Measurements from ENCODE around the gene SSR1. TPM values are rescaled to one million over a fixed set of nuclear protein-coding genes. Genes with fewer than 3 reads are reported as not detected.
"Not testable (repeated sequence)": the region's sequence is repeated elsewhere in the genome, so short reads cannot be mapped to it uniquely, and the experiment has no call there.

SSR1 gene
- total and polyA plus RNA-seq, 9 of the 15 experiments (the other 6 are each of a cell fraction or from before 2014, with no cell fraction given): 87.7 to 220 (median 144) TPM

- TF ChIP-seq ZBTB33 (CRISPR knock-in tag; IDR thresholded peaks at IDR 0.05): peak; percentile 62
- 0 out of 2 replicates have a peak, but pooled peaks have one; percentile 7 for TF ChIP-seq JUND (IDR thresholded peaks at IDR 0.05; ENCODE audit: borderline replicate concordance, low read depth, low read length)
- not testable (repeated sequence) for TF ChIP-seq JUND (tag; IDR thresholded peaks at IDR 0.05; ENCODE audit: borderline replicate concordance, low read depth, low read length); MYNN (CRISPR knock-in tag; IDR thresholded peaks at IDR 0.05)
- TF ChIP-seq CTCF (IDR thresholded peaks at IDR 0.05 in 2 of 3, conservative IDR thresholded peaks at IDR 0.05 in 1 of 3; ENCODE audit: insufficient read depth in 2 of 3, low read depth in 1 of 3, low read length in 3 of 3): peak; percentile 95 to 99 (median 99)
- TF ChIP-seq CC2D1A (IDR thresholded peaks at IDR 0.05): 0 out of 2 replicates have a peak, but pooled peaks have one; percentile 18
- peak; percentile 61 to 82 for TF ChIP-seq RAD21 (CRISPR knock-in tag; conservative IDR thresholded peaks at IDR 0.05 in 1 of 2, IDR thresholded peaks at IDR 0.05 in 1 of 2)
- TF ChIP-seq MEIS2 (IDR thresholded peaks at IDR 0.05; ENCODE audit: partially characterized antibody): peak; percentile 37
- TF ChIP-seq SMC3 (conservative IDR thresholded peaks at IDR 0.05; ENCODE audit: insufficient read depth, low read depth, low read length): peak; percentile 58; the same call in 1 of the 2 replicates
- peak; percentile 36; the same call in 1 of the 2 replicates for TF ChIP-seq MYNN (IDR thresholded peaks at IDR 0.05)
- 0 out of 2 replicates have a peak, but pooled peaks have one; percentile 27 for TF ChIP-seq SMARCE1 (IDR thresholded peaks at IDR 0.05)
- 0 out of 2 replicates have a peak, but pooled peaks have one; percentile 25 for TF ChIP-seq CBX1 (IDR thresholded peaks at IDR 0.05; ENCODE audit: low read depth)
- TF ChIP-seq DEAF1 (CRISPR knock-in tag; IDR thresholded peaks at IDR 0.05): peak; percentile 26; the same call in 1 of the 2 replicates
- TF ChIP-seq ARID1B (IDR thresholded peaks at IDR 0.05): peak; percentile 14; the same call in 1 of the 2 replicates
- TF ChIP-seq DPF2 (IDR thresholded peaks at IDR 0.05): 0 out of 2 replicates have a peak, but pooled peaks have one; percentile 18
- peak; percentile 36; the same call in 1 of the 2 replicates for TF ChIP-seq L3MBTL2 (IDR thresholded peaks at IDR 0.05)
- peak; percentile 40; the same call in 1 of the 2 replicates for TF ChIP-seq ZBTB7A (IDR thresholded peaks at IDR 0.05; ENCODE audit: borderline replicate concordance, control insufficient read depth, low read depth, low read length)
- 0 out of 2 replicates have a peak, but pooled peaks have one; percentile 30 for TF ChIP-seq LCOR (CRISPR knock-in tag; IDR thresholded peaks at IDR 0.05)
- TF ChIP-seq MLX (CRISPR knock-in tag; conservative IDR thresholded peaks at IDR 0.05): 0 out of 4 replicates have a peak, but pooled peaks of 1 of the 2 experiments have one; percentile 30
- TF ChIP-seq STAG1 (CRISPR knock-in tag; IDR thresholded peaks at IDR 0.05; ENCODE audit: borderline replicate concordance): 0 out of 2 replicates have a peak, but pooled peaks have one; percentile 31
Measured at GRCh38 chr6:7339007-7339732, 26.2 kb upstream of the SSR1 start (continued).
